ENCODE data around the gene CMIP. TPM values are rescaled to one million over a fixed set of nuclear protein-coding genes. Genes with fewer than 3 reads are reported as not detected.

The CMIP gene
- total RNA-seq, 1 donor from 2014 or later: 163 TPM

- Mint-ChIP-seq H3K9me3 (ENCODE audit: unreplicated experiment) (peaks cover 17% of the 10 kb centered on the region), H3K36me3 (ENCODE audit: unreplicated experiment) (no peaks in the 10 kb centered on the region), H3K4me1 (ENCODE audit: low read depth, unreplicated experiment) (peaks cover 45% of the 10 kb centered on the region), H3K4me3 (ENCODE audit: unreplicated experiment) (no peak overlapping the region), H3K27ac (ENCODE audit: unreplicated experiment) (peak overlapping the region; percentile 83), H3K27me3 (ENCODE audit: unreplicated experiment) (peaks cover 21% of the 10 kb centered on the region)
- TF ChIP-seq, protein P1, sequence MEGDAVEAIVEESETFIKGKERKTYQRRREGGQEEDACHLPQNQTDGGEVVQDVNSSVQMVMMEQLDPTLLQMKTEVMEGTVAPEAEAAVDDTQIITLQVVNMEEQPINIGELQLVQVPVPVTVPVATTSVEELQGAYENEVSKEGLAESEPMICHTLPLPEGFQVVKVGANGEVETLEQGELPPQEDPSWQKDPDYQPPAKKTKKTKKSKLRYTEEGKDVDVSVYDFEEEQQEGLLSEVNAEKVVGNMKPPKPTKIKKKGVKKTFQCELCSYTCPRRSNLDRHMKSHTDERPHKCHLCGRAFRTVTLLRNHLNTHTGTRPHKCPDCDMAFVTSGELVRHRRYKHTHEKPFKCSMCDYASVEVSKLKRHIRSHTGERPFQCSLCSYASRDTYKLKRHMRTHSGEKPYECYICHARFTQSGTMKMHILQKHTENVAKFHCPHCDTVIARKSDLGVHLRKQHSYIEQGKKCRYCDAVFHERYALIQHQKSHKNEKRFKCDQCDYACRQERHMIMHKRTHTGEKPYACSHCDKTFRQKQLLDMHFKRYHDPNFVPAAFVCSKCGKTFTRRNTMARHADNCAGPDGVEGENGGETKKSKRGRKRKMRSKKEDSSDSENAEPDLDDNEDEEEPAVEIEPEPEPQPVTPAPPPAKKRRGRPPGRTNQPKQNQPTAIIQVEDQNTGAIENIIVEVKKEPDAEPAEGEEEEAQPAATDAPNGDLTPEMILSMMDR (IDR thresholded peaks at IDR 0.05; ENCODE audit: partially characterized antibody, unreplicated experiment): no peak
- DNase-seq: no peak
Measured at GRCh38 chr16:81640681-81641070, 196.1 kb downstream of the CMIP start.

DNA sequence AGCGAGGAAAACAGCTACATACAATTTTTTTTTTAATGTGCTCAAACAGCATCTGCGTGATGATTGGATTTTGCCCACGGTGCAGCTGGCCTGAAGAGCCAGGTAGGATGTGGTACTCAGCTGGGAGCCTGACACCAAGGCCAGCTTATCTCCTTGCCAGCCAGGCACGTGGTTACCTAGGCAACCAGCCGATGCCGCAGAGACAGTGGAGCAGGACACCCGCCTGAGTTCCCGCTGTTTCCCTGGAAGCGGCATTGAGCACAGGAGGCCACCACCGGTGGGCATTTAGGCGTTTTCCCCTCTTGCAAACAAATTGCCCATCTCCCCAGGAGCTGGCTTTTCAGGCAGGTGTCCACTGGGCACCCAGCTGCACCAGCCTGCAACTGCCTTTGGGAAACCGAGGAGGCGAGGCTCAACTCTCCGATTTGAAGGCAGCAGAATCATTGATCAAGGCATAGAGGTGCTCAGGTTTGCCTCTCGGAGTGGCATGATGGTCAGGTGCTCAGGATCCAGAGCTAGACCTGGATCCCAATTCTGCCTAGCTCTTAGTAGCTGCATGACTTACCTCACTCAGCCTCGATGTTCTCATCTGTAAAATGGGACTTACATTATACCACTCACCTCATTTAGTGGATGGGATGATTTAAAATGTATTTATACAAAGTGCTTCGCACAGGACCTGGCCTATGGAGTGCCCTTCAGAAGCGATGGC lies 196.9 kb downstream of the CMIP start:
- no peak for DNase-seq
- H3K4me3 Mint-ChIP-seq (ENCODE audit: unreplicated experiment): no peak overlapping the region
- H3K9me3 Mint-ChIP-seq (ENCODE audit: unreplicated experiment): peaks cover 15% of the 10 kb centered on the region
- peak overlapping the region; percentile 83 for H3K27ac Mint-ChIP-seq (ENCODE audit: unreplicated experiment)
- TF ChIP-seq, protein P1 (IDR thresholded peaks at IDR 0.05; ENCODE audit: partially characterized antibody, unreplicated experiment): no peak
- no peaks in the 10 kb centered on the region for H3K36me3 Mint-ChIP-seq (ENCODE audit: unreplicated experiment)
- peaks cover 18% of the 10 kb centered on the region for H3K27me3 Mint-ChIP-seq (ENCODE audit: unreplicated experiment)
- H3K4me1 Mint-ChIP-seq (ENCODE audit: low read depth, unreplicated experiment): peaks cover 38% of the 10 kb centered on the region

- H3K27ac Mint-ChIP-seq (ENCODE audit: unreplicated experiment): no peak overlapping the region
- H3K36me3 Mint-ChIP-seq (ENCODE audit: unreplicated experiment): no peaks in the 10 kb centered on the region
- DNase-seq: no peak
- H3K27me3 Mint-ChIP-seq (ENCODE audit: unreplicated experiment): peaks cover 18% of the 10 kb centered on the region
- peaks cover 15% of the 10 kb centered on the region for H3K9me3 Mint-ChIP-seq (ENCODE audit: unreplicated experiment)
- no peak overlapping the region for H3K4me3 Mint-ChIP-seq (ENCODE audit: unreplicated experiment)
- TF ChIP-seq, protein P1 (IDR thresholded peaks at IDR 0.05; ENCODE audit: partially characterized antibody, unreplicated experiment): no peak
- H3K4me1 Mint-ChIP-seq (ENCODE audit: low read depth, unreplicated experiment): peaks cover 37% of the 10 kb centered on the region
Measured at GRCh38 chr16:81642107-81642436, 197.5 kb downstream of the CMIP start.

DNA sequence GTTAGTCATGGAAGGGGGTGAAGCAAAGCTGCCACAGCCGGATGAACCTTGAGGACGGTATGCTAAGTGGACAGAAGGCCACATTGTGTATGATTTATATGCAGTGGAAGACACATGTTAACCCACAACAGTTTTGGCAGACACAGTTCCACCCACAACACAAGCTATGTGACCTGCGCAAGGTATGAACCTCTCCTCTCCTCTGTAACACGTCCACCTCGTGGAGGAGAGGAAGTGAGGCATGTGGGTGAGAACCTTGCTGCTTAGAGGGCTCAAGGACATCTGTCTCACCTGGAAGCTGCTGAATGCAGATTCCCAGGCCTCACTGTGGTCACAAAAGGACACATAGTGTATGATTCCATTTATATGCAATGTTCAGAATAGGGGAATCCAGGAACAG lies 198.3 kb downstream of the CMIP start:
- H3K9me3 Mint-ChIP-seq (ENCODE audit: unreplicated experiment): peaks cover 15% of the 10 kb centered on the region
- no peak for DNase-seq
- no peak overlapping the region for H3K27ac Mint-ChIP-seq (ENCODE audit: unreplicated experiment)
- H3K36me3 Mint-ChIP-seq (ENCODE audit: unreplicated experiment): no peaks in the 10 kb centered on the region
- H3K4me1 Mint-ChIP-seq (ENCODE audit: low read depth, unreplicated experiment): peaks cover 35% of the 10 kb centered on the region
- no peak overlapping the region for H3K4me3 Mint-ChIP-seq (ENCODE audit: unreplicated experiment)
- TF ChIP-seq, protein P1 (IDR thresholded peaks at IDR 0.05; ENCODE audit: partially characterized antibody, unreplicated experiment): no peak
- H3K27me3 Mint-ChIP-seq (ENCODE audit: unreplicated experiment): peaks cover 16% of the 10 kb centered on the region

- Mint-ChIP-seq H3K4me1 (ENCODE audit: low read depth, unreplicated experiment) (peaks cover 40% of the 10 kb centered on the region), H3K27ac (ENCODE audit: unreplicated experiment) (no peak overlapping the region), H3K4me3 (ENCODE audit: unreplicated experiment) (no peak overlapping the region), H3K36me3 (ENCODE audit: unreplicated experiment) (no peaks in the 10 kb centered on the region), H3K27me3 (ENCODE audit: unreplicated experiment) (peaks cover 19% of the 10 kb centered on the region), H3K9me3 (ENCODE audit: unreplicated experiment) (peaks cover 11% of the 10 kb centered on the region)
- no peak for DNase-seq
- TF ChIP-seq, protein P1 (IDR thresholded peaks at IDR 0.05; ENCODE audit: partially characterized antibody, unreplicated experiment): no peak
Measured at GRCh38 chr16:81645266-81645694, 200.7 kb downstream of the CMIP start.

All from glutamatergic neuron (in vitro differentiated cells).